Measurements from ENCODE around the gene ZNF428. TPM values are rescaled to one million over a fixed set of nuclear protein-coding genes. Genes with fewer than 3 reads are reported as not detected.
"Not testable (repeated sequence)": the region's sequence is repeated elsewhere in the genome, so short reads cannot be mapped to it uniquely, and the experiment has no call there.

Gene ZNF428
- total RNA-seq, 1 donor from 2014 or later: 97.7 TPM

DNA sequence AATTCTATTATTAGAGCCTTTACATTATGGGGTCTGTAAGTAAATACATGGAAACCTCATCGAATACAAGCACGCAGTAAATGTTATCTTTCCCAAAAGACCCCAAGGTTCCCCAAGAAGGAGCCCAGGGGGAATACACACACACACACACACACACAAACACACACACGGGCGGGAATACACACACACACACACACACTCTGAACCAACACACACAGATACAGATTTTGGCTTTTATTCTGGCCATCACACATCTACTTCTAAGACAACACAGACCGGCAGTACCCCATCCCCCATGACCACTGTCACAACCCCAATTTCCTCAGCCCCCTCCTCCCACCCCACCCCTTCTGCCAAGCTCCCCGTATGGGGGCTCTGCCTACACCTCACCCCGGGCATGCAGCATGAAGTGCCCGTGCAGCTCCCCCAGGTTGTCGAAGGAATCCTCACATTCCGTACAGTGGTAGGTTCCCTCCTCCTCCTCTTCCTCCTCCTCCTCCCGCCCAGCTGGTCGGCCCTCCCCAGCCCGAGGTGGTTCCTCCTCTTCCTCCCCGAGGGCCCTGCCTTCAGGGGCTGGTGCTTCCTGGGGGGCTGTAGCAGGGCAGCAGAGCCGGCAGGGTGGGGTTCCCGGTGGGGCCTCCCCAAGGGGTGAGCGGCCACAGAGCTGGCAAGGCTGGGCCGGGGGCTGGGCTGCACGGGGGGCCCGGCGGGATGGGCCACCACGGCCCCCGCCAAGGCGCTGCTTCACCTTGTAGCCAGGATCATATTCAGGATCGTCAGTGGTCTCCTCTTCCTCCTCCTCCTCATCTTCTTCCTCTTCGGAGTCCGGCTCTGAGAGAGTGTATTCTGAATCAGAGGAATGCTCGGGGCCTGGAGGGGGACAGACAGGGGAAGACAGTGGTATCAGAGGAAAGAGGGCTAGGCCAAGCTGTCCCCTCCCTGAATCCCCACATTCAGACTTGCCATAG is 11.9 kb downstream of the ZNF428 start:
- Mint-ChIP-seq H3K36me3 (ENCODE audit: low read depth, unreplicated experiment) (peaks cover 35% of the 10 kb centered on the region), H3K4me1 (ENCODE audit: unreplicated experiment) (peaks cover 27% of the 10 kb centered on the region), H3K27me3 (ENCODE audit: unreplicated experiment) (peaks cover 7% of the 10 kb centered on the region), H3K27ac (ENCODE audit: unreplicated experiment) (no peak overlapping the region), H3K4me3 (ENCODE audit: unreplicated experiment) (peak overlapping the region; percentile 85), H3K9me3 (ENCODE audit: unreplicated experiment) (no peaks in the 10 kb centered on the region)
- DNase-seq (ENCODE audit: low spot score): no peak
- TF ChIP-seq, protein P1, sequence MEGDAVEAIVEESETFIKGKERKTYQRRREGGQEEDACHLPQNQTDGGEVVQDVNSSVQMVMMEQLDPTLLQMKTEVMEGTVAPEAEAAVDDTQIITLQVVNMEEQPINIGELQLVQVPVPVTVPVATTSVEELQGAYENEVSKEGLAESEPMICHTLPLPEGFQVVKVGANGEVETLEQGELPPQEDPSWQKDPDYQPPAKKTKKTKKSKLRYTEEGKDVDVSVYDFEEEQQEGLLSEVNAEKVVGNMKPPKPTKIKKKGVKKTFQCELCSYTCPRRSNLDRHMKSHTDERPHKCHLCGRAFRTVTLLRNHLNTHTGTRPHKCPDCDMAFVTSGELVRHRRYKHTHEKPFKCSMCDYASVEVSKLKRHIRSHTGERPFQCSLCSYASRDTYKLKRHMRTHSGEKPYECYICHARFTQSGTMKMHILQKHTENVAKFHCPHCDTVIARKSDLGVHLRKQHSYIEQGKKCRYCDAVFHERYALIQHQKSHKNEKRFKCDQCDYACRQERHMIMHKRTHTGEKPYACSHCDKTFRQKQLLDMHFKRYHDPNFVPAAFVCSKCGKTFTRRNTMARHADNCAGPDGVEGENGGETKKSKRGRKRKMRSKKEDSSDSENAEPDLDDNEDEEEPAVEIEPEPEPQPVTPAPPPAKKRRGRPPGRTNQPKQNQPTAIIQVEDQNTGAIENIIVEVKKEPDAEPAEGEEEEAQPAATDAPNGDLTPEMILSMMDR (IDR thresholded peaks at IDR 0.05; ENCODE audit: unreplicated experiment): no peak

DNA sequence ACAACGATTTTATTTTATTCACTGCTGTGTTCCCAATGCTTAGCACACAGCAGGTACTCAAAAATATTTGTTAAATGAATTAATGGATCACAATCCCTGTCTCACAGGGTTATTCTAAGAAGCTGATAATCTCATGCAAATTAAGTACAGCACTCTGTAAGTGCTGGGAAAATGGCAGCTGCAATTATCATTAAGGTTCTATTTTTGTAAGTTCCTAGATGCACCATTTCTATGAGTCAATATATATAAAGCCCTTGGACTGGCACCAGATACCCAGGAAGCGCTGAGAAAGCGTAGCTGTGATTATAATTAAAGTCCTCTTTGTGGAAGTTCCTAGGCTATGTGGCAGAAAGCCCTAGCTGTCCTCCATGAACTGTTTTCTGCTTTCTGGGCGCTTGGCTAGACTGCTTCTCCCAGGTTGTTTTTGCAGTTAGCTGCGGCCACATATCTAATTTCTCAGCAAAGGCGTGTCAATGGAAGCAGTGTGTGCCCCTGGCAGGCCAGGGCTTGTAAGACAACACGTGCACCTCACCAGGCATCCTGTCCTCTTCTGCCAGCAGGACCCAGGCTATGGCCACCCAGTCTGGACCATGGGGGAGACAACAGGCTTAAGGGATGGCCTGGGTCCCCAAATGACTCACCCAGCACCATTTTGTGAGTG is 12.7 kb downstream of the ZNF428 start:
- DNase-seq (ENCODE audit: low spot score): no peak
- TF ChIP-seq, protein P1 (IDR thresholded peaks at IDR 0.05; ENCODE audit: unreplicated experiment): no peak
- Mint-ChIP-seq H3K36me3 (ENCODE audit: low read depth, unreplicated experiment) (peaks cover 27% of the 10 kb centered on the region), H3K4me1 (ENCODE audit: unreplicated experiment) (peaks cover 22% of the 10 kb centered on the region), H3K27me3 (ENCODE audit: unreplicated experiment) (peaks cover 7% of the 10 kb centered on the region), H3K27ac (ENCODE audit: unreplicated experiment) (no peak overlapping the region), H3K4me3 (ENCODE audit: unreplicated experiment) (peak overlapping the region; percentile 47), H3K9me3 (ENCODE audit: unreplicated experiment) (no peaks in the 10 kb centered on the region)

DNA sequence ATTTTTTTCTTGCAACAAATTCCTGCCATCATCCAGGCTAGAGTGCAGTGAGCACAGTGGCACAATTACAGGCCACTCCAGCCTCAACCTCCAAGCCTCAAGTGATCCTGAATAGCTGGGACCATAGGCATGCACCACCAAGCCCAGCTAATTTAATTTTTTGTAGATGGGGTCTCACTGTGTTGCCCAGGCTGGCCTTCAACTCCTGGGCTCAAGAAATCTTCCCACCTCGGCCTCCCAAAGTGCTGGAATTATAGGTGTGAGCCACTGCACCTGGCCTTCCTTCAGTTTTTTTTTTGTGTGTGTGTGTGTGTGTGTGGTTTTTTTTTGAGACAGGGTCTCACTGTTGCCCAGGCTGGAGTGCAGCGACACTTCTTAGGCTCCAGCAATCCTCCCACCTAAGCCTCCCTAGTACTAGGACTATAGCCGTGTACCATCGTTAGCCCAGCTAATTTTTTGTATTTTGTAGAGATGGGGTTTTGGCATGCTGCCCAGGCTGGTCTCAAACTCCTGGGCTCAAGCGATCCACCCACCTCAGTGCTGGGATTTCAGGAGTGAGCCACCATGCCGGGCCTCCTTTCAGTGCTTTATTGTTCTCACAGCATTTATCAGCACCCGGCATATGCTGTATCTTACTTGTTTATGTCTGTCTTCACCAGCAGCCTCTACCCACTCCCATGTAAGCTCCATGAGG is 13.4 kb downstream of the ZNF428 start:
- TF ChIP-seq, protein P1 (IDR thresholded peaks at IDR 0.05; ENCODE audit: unreplicated experiment): no peak
- no peak overlapping the region for H3K27ac Mint-ChIP-seq (ENCODE audit: unreplicated experiment)
- peaks cover 30% of the 10 kb centered on the region for H3K36me3 Mint-ChIP-seq (ENCODE audit: low read depth, unreplicated experiment)
- H3K4me3 Mint-ChIP-seq (ENCODE audit: unreplicated experiment): no peak overlapping the region
- H3K4me1 Mint-ChIP-seq (ENCODE audit: unreplicated experiment): peaks cover 16% of the 10 kb centered on the region
- DNase-seq (ENCODE audit: low spot score): no peak
- H3K9me3 Mint-ChIP-seq (ENCODE audit: unreplicated experiment): no peaks in the 10 kb centered on the region
- H3K27me3 Mint-ChIP-seq (ENCODE audit: unreplicated experiment): peaks cover 7% of the 10 kb centered on the region

DNA sequence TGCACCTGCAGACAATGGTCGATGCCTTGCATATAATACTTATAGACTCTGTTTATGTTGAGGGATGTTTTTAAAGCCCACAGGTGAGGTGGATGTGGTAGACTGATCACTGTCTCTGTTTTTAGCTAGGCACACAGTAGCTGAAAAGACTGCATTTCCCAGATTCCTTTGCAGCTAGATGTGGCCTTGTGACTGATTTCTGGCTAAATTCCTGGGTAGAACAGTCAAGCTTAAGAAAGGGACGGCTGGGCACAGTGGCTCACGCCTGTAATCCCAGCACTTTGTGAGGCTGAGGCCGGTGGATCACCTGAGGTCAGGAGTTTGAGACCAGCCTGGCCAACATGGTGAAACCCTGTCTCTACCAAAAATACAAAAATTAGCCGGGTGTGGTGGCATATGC is 19.1 kb downstream of the ZNF428 start:
- H3K9me3 Mint-ChIP-seq (ENCODE audit: unreplicated experiment); H3K4me3 Mint-ChIP-seq (ENCODE audit: unreplicated experiment); DNase-seq (ENCODE audit: low spot score); H3K27ac Mint-ChIP-seq (ENCODE audit: unreplicated experiment): not testable (repeated sequence)
- Mint-ChIP-seq H3K36me3 (ENCODE audit: low read depth, unreplicated experiment) (peaks cover 12% of the 10 kb centered on the region), H3K4me1 (ENCODE audit: unreplicated experiment) (peaks cover 22% of the 10 kb centered on the region), H3K27me3 (ENCODE audit: unreplicated experiment) (peaks cover 11% of the 10 kb centered on the region)

DNA sequence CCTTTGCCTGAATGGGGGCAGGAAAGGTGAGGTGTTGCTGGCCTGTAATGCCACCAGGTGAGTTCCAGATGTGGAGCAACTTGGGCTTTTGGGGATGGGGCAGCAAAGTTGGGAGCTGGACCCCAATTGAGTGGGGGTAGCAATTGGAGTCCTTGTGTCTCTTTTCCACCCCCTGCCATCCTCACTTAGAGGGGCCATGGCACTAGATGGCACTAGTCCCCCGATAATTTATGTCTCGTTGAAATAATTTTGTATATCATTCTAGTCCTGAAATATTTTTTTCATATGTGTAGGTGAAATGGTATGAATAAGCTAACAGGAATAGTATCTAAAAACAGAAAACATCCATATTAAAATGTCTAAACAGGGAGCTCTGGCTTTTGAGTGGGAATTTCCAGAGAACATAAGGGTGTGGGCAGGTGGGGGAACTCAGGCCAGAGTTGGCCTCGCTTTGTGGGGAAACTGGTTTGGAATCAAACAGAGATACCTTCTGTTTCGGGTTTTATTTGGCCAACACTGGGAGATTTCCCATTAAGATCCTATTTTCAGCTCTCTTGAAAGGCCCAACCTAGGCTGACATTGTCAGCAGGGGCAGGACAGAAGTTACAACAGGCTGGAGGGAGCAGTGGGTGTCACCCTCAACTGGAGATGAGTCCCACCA is 19.7 kb downstream of the ZNF428 start:
- H3K4me3 Mint-ChIP-seq (ENCODE audit: unreplicated experiment): no peak overlapping the region
- DNase-seq (ENCODE audit: low spot score): no peak
- H3K4me1 Mint-ChIP-seq (ENCODE audit: unreplicated experiment): peaks cover 22% of the 10 kb centered on the region
- no peaks in the 10 kb centered on the region for H3K9me3 Mint-ChIP-seq (ENCODE audit: unreplicated experiment)
- H3K36me3 Mint-ChIP-seq (ENCODE audit: low read depth, unreplicated experiment): peaks cover 12% of the 10 kb centered on the region
- no peak overlapping the region for H3K27ac Mint-ChIP-seq (ENCODE audit: unreplicated experiment)
- TF ChIP-seq, protein P1 (IDR thresholded peaks at IDR 0.05; ENCODE audit: unreplicated experiment): no peak
- peaks cover 11% of the 10 kb centered on the region for H3K27me3 Mint-ChIP-seq (ENCODE audit: unreplicated experiment)

Measured in endothelial cell (in vitro differentiated cells).